RKO (cell line): ENCODE results near the gene HERPUD2.
A peak's percentile ranks its signal among the peaks of the same experiment; 100 is the strongest.
"Not testable (repeated sequence)": the region's sequence is repeated elsewhere in the genome, so short reads cannot be mapped to it uniquely, and the experiment has no call there.

Experiments used
- DNase-seq: peaks from one replicate; pipeline ENCODE4 v3.0.0-alpha.2; 2016; ENCODE audit warnings: low spot score

HERPUD2 gene

DNA sequence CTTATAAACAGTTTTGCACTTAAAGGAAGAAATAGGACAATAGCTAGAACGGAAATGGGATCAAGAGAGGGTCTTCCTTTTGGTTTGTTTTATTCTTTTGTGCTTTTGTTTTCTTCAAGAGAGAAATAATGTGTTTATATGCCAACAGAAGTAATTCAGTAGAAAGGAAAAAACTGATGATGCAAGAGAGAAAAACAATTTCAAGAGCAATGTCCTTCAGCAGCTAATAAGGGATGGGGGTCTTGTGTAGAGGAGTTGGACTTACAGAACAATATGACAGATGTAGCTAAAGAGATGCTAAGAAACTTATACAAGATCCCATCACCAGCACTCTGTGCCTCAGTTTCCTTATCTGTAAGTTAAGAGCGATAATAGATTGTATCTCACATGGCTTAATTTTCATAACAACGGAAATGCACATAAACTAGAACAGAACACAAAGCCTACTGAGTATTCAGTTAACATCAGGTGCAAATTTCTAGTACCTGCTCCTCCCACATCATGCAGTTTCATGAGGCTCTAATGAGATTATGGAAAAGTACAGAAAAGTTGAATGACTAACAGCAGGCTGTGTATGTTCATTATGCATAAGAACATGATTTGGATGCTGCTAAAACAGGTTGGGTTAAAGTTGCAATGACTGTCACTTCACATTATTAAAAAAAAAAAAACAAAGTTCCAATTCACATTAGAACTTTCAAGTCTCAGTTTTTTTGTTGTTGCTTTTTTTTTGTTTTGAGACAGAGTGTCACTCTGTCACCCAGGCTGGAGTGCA, 17.2 kb downstream of the HERPUD2 start:
- no peak for DNase-seq

DNA sequence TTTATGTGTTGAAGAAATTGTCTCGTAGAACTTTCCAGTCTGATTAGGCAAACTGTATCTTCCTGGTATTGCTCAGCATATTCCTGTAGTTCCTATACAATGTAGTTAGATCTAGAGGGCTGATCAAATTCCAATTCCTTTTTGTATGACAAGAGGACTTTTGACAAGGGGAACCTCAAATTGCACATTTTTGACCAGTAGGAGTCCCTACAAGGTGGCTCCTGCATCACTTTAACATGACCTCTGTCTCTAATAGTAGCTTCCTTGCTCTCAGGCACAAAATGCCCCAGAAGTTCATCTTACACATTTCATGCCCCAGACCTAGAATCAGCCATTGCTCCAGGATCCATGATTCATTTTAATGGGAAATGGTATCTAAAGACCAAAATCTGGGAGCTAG, 18.7 kb downstream of the HERPUD2 start:
- DNase-seq, result peak; percentile 38

DNA sequence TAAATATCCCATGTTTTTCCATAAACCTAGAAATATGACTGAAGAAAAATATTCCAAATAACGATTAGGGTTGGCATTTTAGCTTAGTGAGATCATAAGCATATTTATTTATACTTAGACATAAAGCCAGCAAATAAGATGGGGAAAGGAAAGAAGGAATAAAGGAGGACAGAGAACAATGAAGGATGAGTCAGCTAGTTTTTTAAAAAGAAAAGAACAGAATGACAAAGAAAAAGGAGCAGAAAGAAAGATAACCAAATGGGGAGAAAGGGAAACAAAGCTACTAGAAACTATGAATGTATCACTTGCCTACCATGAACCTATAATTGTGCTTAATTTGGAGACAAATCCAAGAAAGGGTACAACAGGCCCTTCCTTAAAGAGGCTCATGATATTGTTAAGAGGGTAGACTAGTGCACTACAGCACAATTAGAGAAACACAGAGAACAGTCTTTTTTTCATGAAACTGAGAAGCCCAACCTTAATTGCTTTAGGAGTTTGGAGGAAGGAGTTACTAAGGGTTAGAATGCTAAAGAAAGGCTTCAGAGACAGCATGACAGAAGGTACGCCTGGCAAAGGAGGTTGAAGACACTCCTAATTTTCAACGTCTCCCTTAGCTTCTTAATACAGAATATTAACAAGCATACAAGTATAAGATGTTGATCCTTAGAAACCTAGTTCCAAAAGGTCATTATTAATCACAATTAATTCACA, 23.9 kb downstream of the HERPUD2 start:
- no peak for DNase-seq

DNA sequence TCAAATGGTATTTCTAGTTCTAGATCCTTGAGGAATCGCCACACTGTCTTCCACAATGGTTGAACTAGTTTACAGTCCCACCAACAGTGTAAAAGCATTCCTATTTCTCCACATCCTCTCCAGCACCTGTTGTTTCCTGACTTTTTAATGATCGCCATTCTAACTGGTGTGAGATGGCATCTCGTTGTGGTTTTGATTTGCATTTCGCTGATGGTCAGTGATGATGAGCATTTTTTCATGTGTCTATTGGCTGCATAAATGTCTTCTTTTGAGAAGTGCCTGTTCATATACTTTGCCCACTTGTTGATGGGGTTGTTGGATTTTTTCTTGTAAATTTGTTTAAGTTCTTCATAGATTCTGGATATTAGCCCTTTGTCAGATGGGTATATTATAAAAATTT, 34.5 kb downstream of the HERPUD2 start:
- DNase-seq, result not testable (repeated sequence)

DNA sequence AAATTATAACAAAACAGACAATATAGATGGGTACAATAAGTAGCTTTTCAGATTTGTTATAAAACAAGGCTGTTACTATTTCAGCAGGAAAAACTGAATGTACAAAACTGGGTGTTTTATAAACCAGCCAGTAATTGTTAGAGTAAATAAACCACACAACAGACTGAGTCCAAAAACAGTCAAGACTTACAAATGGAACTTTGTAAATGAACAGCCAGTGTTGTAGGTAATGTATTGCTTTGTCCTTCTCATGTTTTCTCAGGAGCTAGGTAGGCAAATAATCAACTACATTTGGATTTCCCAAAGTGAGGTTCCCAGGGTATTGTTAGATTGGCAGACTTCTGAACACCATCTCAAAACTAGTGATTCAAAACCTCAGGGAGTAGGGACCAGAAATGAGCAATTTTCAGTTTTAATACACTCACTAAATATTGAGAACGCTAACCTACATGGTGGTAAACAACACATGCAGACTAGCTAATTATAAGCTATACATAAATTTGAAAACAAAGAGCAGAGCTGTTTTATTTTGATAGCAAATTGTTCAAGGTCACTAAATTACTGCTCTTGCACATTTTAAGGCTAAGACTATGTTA, 36.2 kb downstream of the HERPUD2 start:
- DNase-seq, result no peak

DNA sequence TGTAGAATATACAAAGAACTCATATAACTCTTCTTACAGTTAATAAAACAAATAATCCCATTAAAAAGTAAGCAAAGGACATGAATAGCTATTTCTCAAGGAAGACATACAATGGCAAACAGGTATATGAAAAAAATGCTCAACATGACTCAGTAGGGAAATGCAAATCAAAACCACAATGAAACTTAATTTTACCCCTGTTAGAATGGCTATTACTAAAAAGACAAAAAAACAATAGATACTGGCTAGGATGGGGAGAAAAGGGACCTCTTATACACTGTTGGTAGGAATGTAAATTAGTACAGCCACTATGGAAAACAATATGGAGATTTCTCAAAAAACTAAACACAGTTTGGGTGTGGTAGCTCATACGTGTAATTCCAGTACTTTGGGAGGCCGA, 37.8 kb downstream of the HERPUD2 start:
- no peak for DNase-seq

DNA sequence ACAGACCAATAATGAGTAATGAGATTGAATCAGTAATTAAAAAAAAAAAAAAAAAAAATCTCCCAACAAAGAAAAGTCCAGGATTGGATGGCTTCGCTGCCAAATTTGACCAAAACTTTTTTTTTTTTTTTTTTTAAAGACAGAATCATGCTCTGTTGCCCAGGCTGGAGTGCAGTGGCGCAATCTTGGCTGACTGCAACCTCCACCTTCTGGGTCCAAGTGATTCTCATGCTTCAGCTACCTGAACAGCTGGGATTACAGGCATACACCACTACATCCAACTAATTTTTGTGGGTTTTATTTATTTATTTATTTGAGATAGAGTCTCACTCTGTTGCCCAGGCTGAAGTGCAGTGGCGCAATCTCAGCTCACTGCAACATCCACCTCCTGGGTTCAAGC, 40.4 kb downstream of the HERPUD2 start:
- not testable (repeated sequence) for DNase-seq

DNA sequence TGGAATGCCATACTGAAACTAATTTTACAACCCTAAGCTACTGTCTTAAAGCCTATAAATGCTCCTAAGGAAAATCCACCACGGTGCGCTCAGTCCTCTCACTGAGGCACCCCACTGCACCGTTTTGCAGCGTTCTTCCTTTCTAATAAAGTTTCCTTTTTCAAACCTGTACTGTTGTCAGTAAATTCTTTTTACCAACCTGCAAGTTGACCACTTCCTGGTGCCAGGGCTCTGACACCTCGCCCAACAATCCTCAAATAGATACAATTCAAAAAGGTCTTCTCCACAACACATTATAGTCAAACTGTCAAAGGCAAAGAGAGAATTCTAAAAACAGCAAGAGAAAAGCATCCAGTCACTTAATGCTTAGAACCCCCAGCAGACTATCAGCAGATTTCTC, 42.8 kb downstream of the HERPUD2 start:
- no peak for DNase-seq

DNA sequence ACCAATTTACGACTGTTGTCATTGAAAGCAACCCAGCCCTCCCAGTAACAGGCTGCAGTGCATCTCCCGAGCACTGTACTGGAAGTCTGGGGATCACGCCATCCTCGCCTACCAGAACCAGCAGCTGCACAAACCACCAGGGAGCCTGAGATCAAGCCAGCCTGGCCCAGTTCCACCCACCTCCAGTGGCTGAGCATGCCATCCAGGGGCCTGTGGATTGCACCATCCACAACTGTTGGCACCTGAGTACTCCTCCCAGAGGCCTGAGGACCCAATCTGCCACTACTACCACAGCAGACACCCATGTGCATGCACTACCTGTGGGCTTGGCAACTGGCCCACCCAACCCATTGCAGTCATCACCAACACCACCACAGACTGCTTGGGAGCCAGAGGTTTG, 44.2 kb downstream of the HERPUD2 start:
- no peak for DNase-seq

DNA sequence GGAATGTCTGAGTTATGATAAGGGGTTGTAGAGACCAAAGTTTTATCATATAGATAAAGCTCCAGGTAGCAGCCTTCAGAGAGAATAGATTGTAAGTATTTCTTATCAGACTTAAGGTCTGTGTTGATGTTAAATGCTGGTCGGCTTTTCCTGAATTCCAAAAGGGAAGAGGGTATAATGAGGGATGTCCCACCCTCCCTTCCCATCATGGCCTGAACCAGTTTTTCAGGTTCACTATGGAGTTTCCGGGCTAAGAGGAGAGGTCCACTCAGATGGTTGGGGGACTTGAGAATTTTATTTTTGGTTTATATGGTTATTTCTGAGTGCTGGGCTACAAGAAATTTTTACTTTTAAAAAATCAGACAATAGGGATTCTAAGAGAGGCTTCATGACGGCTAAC, 45.2 kb downstream of the HERPUD2 start:
- no peak for DNase-seq

DNA sequence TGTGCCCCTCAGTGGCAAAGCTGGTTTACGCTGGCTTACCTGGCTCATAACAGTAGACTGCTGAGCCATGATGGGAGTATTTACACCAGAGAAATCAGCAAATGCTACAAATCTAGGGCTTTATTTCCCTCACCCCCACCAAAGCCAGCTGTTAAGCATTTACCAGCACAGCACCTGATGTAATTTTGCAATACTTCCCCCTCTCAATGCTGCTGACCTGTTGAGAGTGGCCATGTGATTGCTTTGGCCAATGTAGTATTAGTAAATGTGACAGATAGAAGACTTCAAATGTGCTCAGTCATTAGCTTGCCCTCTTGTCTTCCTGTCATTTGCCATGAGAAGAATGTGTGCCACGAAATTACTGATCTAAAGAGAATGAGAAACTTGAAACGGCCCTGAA, 46.6 kb downstream of the HERPUD2 start:
- no peak for DNase-seq

DNA sequence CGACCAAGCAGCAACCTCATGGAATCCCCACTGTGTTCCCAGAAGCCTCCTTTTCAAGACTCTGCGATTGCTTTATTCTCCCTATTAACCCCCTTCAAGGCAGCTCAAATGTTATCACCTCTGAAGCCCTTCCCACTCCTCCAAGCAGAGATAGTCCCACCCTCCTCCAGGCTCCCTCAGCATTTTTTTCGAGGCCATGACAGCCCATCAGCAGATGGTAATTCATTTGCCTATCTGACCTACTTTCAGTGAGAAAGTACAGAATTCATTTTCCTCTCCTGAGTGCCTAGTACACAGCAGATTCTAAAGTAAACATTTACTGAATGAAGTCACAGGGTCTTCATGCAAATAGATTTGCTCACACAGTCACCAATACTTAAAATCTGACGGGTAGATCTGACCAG, 47.8 kb downstream of the HERPUD2 start:
- DNase-seq, result no peak

DNA sequence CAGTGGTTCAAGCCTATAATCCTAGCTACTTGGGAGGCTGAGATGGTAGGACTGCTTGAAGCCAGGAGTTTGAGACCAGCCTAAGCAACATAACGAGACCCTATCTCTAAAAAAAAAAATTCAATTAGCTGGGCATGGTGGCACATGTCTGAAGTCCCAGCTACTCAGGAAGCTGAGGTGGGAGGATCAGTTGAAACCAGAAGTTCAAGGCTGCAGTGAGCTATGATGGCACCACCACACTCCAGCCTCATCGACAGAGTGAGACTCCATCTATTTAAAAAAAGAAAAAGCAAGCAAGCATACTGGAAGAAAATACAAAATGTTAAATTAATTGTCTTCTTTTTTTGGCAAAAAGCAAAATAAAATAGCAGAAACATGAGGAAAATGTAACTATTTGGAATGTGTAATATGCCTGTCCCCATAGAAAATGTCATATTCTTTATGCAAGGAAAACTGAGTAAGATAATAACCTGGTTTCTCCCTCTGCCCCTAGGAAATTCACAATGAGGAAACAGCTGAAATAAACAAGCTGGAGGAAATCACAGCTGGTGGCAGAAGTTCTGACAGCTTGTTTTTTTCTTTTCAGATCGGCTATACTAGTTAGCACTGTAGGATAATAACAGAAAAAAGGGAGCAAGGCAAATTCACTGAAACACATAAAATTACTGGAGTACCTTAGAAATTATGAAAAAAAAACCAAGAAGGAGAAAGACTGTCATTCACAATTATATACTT, 48.5 kb downstream of the HERPUD2 start:
- DNase-seq, result no peak

DNA sequence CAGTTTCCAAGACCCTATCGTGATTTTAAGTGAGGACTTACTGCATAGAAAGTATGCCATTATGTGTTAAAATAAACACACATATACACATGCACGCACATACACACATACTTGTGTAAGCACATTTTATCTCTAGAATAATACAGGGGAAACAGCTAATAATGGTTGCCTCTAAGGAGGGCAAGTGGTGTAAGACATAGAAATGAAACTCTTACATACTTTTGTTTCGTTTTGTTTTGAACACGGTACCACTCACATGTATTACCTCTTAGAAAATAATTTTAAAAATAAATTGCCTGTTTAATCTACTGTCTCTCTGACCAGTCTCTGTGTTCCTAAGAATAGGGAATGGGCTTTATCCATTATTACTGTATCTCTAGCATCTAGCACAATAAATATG, 49.2 kb downstream of the HERPUD2 start:
- no peak for DNase-seq

DNA sequence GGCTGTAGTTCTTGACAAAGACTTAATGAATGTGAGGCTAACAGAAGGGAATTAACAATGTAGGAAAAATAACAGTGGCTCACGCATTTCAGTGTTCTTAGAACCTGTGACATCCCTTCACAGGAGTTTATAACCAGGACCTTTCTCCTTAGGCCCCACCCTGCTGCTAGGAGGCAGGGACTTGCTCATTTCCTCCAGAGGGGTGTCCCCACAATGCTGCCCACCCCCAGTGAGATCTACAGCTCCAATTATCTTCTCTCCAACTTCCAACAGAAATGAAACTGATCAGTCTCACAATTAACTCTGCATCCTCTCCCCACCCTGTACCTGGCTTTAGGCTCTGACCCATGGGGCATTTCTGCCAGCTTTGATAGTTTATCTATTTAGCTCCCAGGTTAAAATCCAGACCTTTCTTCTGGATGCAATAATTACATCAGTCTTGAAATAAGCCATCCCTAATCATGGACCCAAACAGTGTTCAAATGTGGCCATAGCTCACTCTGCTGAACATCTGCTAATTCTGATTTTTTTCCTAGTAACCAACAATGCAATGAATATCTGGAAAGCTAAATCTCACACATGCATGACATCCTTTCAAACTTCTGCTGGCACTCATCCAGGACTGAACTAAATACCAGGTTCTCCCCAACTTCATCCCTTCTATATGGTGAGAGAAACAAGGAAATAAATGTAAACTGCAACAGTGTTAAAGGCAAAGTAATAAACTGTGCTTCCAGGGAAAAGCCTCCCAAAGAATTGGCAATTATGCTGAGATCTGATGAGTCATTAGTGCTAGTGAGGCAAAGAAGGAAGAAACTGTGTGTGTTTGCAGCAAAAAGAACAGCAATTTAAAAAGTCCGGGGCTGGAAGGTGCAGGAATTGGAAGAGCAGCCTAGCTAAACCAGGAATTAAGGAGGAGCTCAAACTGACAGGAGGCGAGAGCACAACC, 64.6 kb downstream of the HERPUD2 start:
- DNase-seq, result peak; percentile 9

DNA sequence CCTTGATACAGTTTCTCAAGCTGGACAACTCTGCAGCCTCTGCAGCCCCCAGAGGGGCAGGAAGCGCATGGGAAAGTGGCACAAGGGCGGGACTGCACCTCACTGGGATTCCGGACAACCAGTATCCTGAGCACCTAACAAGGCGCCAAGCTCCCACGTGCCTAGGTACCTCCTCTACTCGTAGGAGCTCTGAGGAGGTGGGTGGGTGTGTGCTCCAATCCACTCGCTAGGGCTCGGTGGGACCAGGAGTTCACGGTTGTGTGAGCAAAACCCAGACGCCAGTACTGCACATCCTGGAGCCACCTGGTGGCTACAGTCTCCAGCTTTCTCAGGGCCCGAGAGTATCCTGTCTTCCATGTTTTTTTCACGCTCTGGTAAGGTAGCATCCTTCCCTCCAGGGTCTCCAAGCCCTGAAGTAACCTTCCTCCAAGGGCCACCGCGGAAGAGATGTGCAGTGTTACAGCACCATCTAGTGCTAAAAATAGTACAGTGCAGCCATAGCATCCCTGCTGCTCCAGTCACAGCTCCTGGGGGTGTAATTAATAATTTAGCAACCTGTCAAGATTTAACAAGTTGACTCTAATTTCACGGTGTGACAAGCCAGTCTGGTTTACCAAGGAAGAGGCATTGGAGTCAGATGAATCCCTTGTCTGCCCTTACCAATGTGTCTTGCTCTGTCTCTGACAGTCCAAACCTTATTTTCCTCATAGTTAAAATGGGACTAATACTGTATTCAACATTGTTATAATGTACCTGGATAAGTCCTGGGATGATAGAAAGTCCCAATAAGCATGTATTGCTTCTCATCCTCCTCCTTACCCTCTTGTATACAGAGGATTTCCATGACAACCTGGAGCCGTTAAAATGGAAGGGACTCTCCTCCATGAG, 70.4 kb downstream of the HERPUD2 start:
- DNase-seq, result peak; percentile 39

DNA sequence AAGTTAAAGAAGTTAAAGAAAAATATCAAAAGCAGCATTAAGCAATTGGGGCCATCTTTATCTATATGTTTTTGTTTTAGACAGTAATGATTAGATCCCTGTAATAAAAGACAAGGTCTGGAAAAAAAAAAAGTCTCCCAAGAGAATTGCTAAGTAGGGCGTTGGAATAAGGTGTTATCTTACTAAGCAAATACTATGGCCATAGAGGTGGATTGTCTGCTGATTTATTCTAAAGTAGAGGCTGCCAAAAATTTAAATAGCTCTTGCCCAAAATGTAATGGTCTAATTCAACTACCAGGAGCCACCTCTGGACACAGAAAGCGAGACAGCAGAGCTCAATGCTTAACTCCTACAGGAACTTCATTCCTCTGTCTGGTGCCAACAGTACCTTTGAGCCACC, 71.6 kb downstream of the HERPUD2 start:
- DNase-seq, result no peak

DNA sequence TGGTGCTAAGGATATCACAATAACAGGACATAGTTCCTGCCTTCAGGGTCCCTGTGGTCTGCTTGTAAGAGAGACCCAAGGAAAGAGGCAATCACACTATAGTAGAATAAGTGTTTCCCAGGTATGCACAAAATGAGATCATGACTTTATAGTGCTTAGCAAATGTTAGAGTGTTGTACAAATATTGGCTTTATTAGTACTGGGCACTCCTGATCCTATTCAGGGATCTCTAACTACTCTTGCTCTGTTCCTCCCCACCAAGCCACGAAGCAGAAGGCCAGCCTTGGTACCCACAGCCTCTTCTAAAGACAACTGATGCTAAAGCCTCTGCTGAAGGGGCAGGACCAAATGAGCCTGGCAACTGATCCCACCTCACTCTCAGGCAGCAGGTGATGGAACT, 75.1 kb downstream of the HERPUD2 start:
- no peak for DNase-seq

DNA sequence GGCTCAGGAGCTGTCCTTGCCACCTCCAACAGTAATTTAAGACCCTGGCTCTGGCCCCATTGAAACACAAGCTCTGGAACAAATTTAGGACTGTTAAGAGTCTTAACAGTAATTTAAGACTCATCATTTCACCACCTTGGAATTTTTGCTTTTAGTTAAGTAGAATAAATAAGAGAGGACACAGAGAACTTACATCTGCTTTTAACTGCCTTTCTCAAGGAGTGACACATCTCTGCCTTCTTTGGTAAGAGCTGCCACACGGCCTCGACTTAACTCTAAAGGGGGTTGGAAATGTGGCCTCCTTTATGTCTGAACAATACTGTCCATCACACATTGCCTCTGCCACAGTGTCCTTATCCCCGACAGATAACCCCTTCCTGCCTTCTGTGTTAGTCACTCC, 77.9 kb downstream of the HERPUD2 start:
- no peak for DNase-seq

DNA sequence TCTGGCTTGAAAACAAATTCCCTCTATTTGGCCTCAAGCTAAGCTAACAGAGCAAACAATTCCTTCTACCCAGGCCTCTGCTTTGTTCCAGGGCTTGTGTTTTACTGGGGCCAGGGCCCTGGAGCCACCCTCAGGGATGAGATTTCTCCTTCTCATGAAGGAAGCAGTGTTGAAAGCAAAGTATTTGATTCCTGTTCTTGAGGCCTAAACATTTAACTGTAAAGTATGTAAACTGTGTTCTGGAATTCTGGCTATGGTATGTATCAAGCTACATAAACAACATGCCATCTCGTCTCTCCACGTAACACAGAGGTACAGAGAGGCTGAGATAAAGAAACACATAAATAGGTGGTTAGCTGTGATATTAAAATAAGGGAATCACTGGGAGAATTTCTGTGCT, 81.8 kb downstream of the HERPUD2 start:
- no peak for DNase-seq

DNA sequence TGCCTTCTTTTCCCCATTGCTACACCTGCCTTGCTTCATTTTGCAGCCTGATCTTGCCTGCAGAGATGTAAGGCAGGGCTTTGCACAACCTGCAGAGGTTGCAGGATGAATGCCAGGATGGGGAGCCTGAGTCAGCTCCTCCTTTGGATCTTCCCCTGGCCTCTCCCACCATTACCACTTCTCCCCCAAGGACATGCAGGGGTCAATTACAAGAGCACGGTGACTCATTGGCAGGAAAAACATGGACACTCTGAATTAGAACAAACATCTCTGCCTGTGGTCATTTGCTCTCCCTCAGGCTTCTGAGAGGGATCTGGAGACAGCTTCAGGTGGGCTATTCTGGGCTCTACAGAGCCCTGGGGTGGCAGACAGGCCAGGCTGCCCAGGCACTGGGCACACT, 89.2 kb downstream of the HERPUD2 start:
- DNase-seq, result no peak
